H1 (cell line): ENCODE results near the gene SLC4A11. TPM values are rescaled to one million over a fixed set of nuclear protein-coding genes. Genes with fewer than 3 reads are reported as not detected.

Experiments
- ASH2L ChIP-seq: fragments of 200-600, 300-600 bp; sonication (generic); IDR thresholded peaks from one replicate; pipeline ENCODE4 v1.7.1; 2017; ENCODE audit warnings: low read length
- CREB1 ChIP-seq: IDR thresholded peaks from 2 replicates; pipeline ENCODE4 v1.6.1; 2012; ENCODE audit warnings: inconsistent platforms
- KDM4A ChIP-seq: IDR thresholded peaks from one replicate; pipeline ENCODE4 v1.7.1; 2012; ENCODE audit warnings: low read depth, mild to moderate bottlenecking, moderate library complexity, low read length, inconsistent platforms; ENCODE audit not compliant: severe bottlenecking
- PHF8 ChIP-seq: fragments of 200-600 bp; sonication (generic); conservative IDR thresholded peaks from 2 replicates; pipeline ENCODE4 v1.7.1; 2012; ENCODE audit warnings: low read depth, mild to moderate bottlenecking, inconsistent platforms, low read length, moderate library complexity
- RAD21 ChIP-seq, 2 experiments: IDR thresholded peaks in 1 of 2; conservative IDR thresholded peaks in 1 of 2; 2 replicates each; pipeline ENCODE4 v1.6.1; 2011; ENCODE audit warnings: low read depth in 2 of 2, low read length in 2 of 2, improper control_type of control experiment in 1 of 2, inconsistent platforms in 1 of 2, mild to moderate bottlenecking in 1 of 2, moderate library complexity in 1 of 2
- SIN3A ChIP-seq, 2 experiments: IDR thresholded peaks in 1 of 2; conservative IDR thresholded peaks in 1 of 2; 2 replicates each; pipeline ENCODE4 v1.6.1; 2011 to 2012; ENCODE audit warnings: low read length in 2 of 2, improper control_type of control experiment in 1 of 2, low read depth in 1 of 2, mild to moderate bottlenecking in 1 of 2
- polyA plus RNA-seq, 7 experiments: library from polyadenylated mRNA; depleted of rRNA in 3 of 7; stranded (reverse) in 5 of 7; unstranded in 2 of 7; fragments of >200 nt in 5 of 7; fragments of 200-250 nt in 2 of 7; gene quantifications; 1 replicate in 5 of 7; 2 replicates in 1 of 7; 4 replicates in 1 of 7; pipeline versions ENCODE4 v1.2.1 to v1.2.3, GENCODE V29; 2011 to 2013; ENCODE audit warnings: missing spikeins in 2 of 7, mixed read lengths in 2 of 7
- total RNA-seq: library from RNA; stranded (reverse); fragmentation: NEBNext Ultra II Directional; extraction: Animal tissue kit (Norgen Biotek cat#: 25700); gene quantifications from 2 replicates; pipeline ENCODE4 v1.2.1, GENCODE V29; 2021
- TF ChIP-seq, protein P1 (sequence below), 3 experiments: IDR thresholded peaks; 1 replicate in 2 of 3; 2 replicates in 1 of 3; pipeline versions ENCODE4 v1.5.1 to v1.6.1; 2011; ENCODE audit warnings: low read length in 3 of 3, mild to moderate bottlenecking in 3 of 3, inconsistent platforms in 2 of 3, low read depth in 1 of 3, moderate library complexity in 1 of 3; ENCODE audit not compliant: insufficient read depth in 1 of 3; ENCODE audit errors: control extremely low read depth in 1 of 3

Gene SLC4A11
- total and polyA plus RNA-seq, 2 of the 8 experiments (the other 6 are each of a cell fraction or from before 2014, with no cell fraction given), result 11.9 to 32.3 TPM

DNA sequence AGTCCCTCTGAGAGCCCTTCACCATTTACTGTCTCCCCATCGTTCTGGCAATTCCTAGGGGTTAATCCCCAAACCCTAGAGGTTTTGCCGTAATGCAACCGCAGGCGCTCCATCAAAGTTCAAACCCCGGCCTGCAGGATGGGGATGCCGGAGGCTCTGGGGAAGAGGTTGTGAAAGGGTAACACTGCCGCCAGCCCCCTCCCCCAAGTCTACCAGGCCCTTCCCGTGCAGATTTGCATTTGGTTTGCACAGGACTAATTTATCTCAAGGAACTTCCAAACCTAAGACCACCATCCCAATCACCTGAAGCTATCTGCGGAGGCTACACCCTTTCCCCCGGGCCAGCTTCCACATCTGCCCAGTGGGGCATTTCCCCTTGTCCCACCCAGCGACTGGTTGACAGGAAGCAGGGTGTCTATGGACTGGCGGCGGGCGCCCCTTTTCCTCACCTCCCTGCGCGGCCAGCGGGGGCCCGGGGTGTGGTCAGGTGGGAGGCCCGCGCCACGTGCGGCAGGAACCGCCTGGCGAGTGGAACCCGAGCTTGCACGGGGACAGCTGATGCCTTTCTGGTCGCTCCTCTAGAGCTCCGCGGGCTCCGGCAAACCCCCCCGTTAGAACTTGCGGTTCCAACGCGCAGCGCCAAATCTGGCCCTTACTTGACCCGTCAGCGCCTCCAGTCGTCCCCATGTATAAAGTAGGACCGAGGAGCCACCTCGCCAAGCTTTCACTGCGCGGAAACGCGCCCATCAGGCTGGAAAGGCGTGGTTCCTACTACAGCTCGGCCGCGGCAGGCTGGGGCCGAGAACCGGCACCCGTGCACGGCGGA lies 9.4 kb upstream of the SLC4A11 start (continued):
- TF ChIP-seq, protein P1, sequence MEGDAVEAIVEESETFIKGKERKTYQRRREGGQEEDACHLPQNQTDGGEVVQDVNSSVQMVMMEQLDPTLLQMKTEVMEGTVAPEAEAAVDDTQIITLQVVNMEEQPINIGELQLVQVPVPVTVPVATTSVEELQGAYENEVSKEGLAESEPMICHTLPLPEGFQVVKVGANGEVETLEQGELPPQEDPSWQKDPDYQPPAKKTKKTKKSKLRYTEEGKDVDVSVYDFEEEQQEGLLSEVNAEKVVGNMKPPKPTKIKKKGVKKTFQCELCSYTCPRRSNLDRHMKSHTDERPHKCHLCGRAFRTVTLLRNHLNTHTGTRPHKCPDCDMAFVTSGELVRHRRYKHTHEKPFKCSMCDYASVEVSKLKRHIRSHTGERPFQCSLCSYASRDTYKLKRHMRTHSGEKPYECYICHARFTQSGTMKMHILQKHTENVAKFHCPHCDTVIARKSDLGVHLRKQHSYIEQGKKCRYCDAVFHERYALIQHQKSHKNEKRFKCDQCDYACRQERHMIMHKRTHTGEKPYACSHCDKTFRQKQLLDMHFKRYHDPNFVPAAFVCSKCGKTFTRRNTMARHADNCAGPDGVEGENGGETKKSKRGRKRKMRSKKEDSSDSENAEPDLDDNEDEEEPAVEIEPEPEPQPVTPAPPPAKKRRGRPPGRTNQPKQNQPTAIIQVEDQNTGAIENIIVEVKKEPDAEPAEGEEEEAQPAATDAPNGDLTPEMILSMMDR (IDR thresholded peaks at IDR 0.05; ENCODE audit: control extremely low read depth in 1 of 3, insufficient read depth in 1 of 3, low read depth in 1 of 3, low read length in 3 of 3), result peak in 2 of 3 experiments; percentile 12 to 23; a peak in 2 of 4 replicates
- TF ChIP-seq PHF8 (0 out of 2 replicates have a peak, but pooled peaks have one; percentile 16), CREB1 (0 out of 2 replicates have a peak, but pooled peaks have one; percentile 7), SIN3A (conservative IDR thresholded peaks at IDR 0.05 in 1 of 2, IDR thresholded peaks at IDR 0.05 in 1 of 2; ENCODE audit: low read depth in 1 of 2, low read length in 2 of 2) (0 out of 4 replicates have a peak, but pooled peaks of 1 of the 2 experiments have one; percentile 40), KDM4A (peak; percentile 81), ASH2L (peak; percentile 58), RAD21 (IDR thresholded peaks at IDR 0.05 in 1 of 2, conservative IDR thresholded peaks at IDR 0.05 in 1 of 2; ENCODE audit: low read depth in 2 of 2, low read length in 2 of 2) (peak; percentile 21 to 44; a peak in 1 of 4 replicates)
